Measurements from ENCODE around the gene PIGV. TPM values are rescaled to one million over a fixed set of nuclear protein-coding genes. Genes with fewer than 3 reads are reported as not detected.

The PIGV gene
- polyA plus RNA-seq, 1 donor (not counting 4 experiments of a cell fraction or from before 2014, with no cell fraction given) = 14.2 TPM

DNA sequence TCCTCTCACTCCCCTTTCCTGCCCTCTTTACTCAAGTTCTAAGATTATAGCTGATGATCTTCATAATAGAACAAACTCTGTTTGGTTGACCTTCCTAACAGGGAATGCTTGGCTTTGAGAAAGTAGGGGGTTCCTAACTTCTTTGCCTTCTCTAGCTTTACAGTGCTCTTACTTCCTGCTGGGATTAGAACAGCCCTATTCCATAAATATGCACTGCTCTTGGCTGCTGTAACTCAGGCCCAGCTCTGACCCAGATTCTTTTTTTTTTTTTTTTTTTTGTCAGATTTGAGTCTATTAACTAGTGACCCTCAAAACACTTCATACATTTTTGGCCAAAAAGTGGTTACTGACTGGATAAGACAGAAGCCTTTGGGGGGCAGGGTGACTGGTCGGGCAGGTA is 39.4 kb upstream of the PIGV start:
- no peak overlapping the region for H3K4me3 ChIP-seq (ENCODE audit: control insufficient read depth in 2 of 3, extremely low read depth in 1 of 3, insufficient read depth in 2 of 3, low read depth in 1 of 3, low read length in 3 of 3)
- no peak overlapping the region for H3K4me2 ChIP-seq (ENCODE audit: control insufficient read depth, extremely low read depth, insufficient read depth, low read depth, low read length)
- H3K27me3 ChIP-seq (ENCODE audit: control insufficient read depth, extremely low read depth, insufficient read depth, low read length) = no peaks in the 10 kb centered on the region
- peaks cover 3% of the 10 kb centered on the region for H4K20me1 ChIP-seq (ENCODE audit: control insufficient read depth, extremely low read depth, insufficient read depth, low read length)
- H3K9ac ChIP-seq (ENCODE audit: control insufficient read depth, extremely low read depth, insufficient read depth, low read length) = no peak overlapping the region
- no peak for FAIRE-seq
- DNase-seq (ENCODE audit: low read depth, low spot score) = no peak
- H3K9me3 ChIP-seq (ENCODE audit: control insufficient read depth, low read depth, low read length) = no peaks in the 10 kb centered on the region
- dilution Hi-C loops (cut with MboI; ENCODE audit: extremely low pct_ligation_motif_present, low sequenced_read_pairs) = no loop called here
- H3K36me3 ChIP-seq (ENCODE audit: control insufficient read depth in 2 of 2, extremely low read depth in 1 of 2, insufficient read depth in 2 of 2, low read length in 2 of 2) = peaks cover 14 to 22% of the 10 kb centered on the region in 2 experiments
- no peak overlapping the region for H3K27ac ChIP-seq (ENCODE audit: control insufficient read depth, insufficient read depth, low read length)
- peaks cover 34% of the 10 kb centered on the region for H3K4me1 ChIP-seq (ENCODE audit: control insufficient read depth, extremely low read depth, insufficient read depth, low read length)
- no peak for TF ChIP-seq EZH2 (IDR thresholded peaks at IDR 0.05; ENCODE audit: low read length)
- TF ChIP-seq, protein P1, sequence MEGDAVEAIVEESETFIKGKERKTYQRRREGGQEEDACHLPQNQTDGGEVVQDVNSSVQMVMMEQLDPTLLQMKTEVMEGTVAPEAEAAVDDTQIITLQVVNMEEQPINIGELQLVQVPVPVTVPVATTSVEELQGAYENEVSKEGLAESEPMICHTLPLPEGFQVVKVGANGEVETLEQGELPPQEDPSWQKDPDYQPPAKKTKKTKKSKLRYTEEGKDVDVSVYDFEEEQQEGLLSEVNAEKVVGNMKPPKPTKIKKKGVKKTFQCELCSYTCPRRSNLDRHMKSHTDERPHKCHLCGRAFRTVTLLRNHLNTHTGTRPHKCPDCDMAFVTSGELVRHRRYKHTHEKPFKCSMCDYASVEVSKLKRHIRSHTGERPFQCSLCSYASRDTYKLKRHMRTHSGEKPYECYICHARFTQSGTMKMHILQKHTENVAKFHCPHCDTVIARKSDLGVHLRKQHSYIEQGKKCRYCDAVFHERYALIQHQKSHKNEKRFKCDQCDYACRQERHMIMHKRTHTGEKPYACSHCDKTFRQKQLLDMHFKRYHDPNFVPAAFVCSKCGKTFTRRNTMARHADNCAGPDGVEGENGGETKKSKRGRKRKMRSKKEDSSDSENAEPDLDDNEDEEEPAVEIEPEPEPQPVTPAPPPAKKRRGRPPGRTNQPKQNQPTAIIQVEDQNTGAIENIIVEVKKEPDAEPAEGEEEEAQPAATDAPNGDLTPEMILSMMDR (optimal IDR thresholded peaks at IDR 0.05 in 1 of 3, IDR thresholded peaks at IDR 0.05 in 1 of 3, conservative IDR thresholded peaks at IDR 0.05 in 1 of 3; ENCODE audit: extremely low read depth in 1 of 3, insufficient read depth in 2 of 3, low read length in 3 of 3) = no peak
- no peaks in the 10 kb centered on the region for H3K9me1 ChIP-seq (ENCODE audit: control insufficient read depth, extremely low read depth, insufficient read depth, low read length)
- H2AFZ ChIP-seq (ENCODE audit: control insufficient read depth, low read length) = no peak overlapping the region
- peaks cover 34% of the 10 kb centered on the region for H3K79me2 ChIP-seq (ENCODE audit: control insufficient read depth, insufficient read depth, low read length)

DNA sequence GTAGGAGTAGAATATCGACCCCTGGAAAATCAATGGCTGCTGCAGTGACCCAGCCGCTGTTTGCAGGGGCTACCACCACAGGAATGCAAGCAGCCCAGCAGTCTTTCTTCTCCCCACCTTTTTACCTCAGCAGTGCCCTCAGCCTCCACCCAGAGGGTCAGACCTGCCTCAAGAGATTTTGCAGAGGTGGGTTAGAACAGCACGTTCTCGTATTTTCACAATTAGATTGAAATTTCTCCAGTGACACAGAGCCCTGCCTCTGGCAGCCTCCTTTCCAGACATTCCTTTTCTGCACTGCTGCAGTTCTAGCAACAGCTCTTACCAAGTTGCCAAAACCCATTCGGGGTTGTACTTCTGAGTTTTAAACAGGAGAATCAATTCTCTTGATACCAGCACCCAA is 38.3 kb upstream of the PIGV start:
- Histone ChIP-seq H3K4me1 (ENCODE audit: control insufficient read depth, extremely low read depth, insufficient read depth, low read length) (peaks cover 35% of the 10 kb centered on the region), H3K79me2 (ENCODE audit: control insufficient read depth, insufficient read depth, low read length) (peaks cover 36% of the 10 kb centered on the region)
- TF ChIP-seq, protein P1 (optimal IDR thresholded peaks at IDR 0.05 in 1 of 3, IDR thresholded peaks at IDR 0.05 in 1 of 3, conservative IDR thresholded peaks at IDR 0.05 in 1 of 3; ENCODE audit: extremely low read depth in 1 of 3, insufficient read depth in 2 of 3, low read length in 3 of 3) = no peak
- no peak for TF ChIP-seq EZH2 (IDR thresholded peaks at IDR 0.05; ENCODE audit: low read length)

More for the DNA sequence above, 38.3 kb upstream of the PIGV start:
- FAIRE-seq (no peak), DNase-seq (ENCODE audit: low read depth, low spot score) (no peak)
- no peak overlapping the region for H3K4me3 ChIP-seq (ENCODE audit: control insufficient read depth in 2 of 3, extremely low read depth in 1 of 3, insufficient read depth in 2 of 3, low read depth in 1 of 3, low read length in 3 of 3)
- no peak overlapping the region for H3K27ac ChIP-seq (ENCODE audit: control insufficient read depth, insufficient read depth, low read length)
- no peaks in the 10 kb centered on the region for H3K27me3 ChIP-seq (ENCODE audit: control insufficient read depth, extremely low read depth, insufficient read depth, low read length)
- H2AFZ ChIP-seq (ENCODE audit: control insufficient read depth, low read length) = no peak overlapping the region
- peaks cover 14 to 23% of the 10 kb centered on the region in 2 experiments for H3K36me3 ChIP-seq (ENCODE audit: control insufficient read depth in 2 of 2, extremely low read depth in 1 of 2, insufficient read depth in 2 of 2, low read length in 2 of 2)
- dilution Hi-C loops (cut with MboI; ENCODE audit: extremely low pct_ligation_motif_present, low sequenced_read_pairs) = no loop called here
- H3K9me3 ChIP-seq (ENCODE audit: control insufficient read depth, low read depth, low read length) = no peaks in the 10 kb centered on the region
- H3K9ac ChIP-seq (ENCODE audit: control insufficient read depth, extremely low read depth, insufficient read depth, low read length) = no peak overlapping the region
- no peaks in the 10 kb centered on the region for H3K9me1 ChIP-seq (ENCODE audit: control insufficient read depth, extremely low read depth, insufficient read depth, low read length)
- H4K20me1 ChIP-seq (ENCODE audit: control insufficient read depth, extremely low read depth, insufficient read depth, low read length) = peaks cover 3% of the 10 kb centered on the region
- H3K4me2 ChIP-seq (ENCODE audit: control insufficient read depth, extremely low read depth, insufficient read depth, low read depth, low read length) = no peak overlapping the region
